OCI-LY1 (cell line): ENCODE results near the gene GNAT3.

Experiments used
- H2AFZ ChIP-seq: fragments of 200-600 bp; sonication (generic), shearing (Covaris generic); 2 replicates; pipeline ENCODE4 v1.6.0; 2014; ENCODE audit warnings: antibody characterized with exemption, mild to moderate bottlenecking, low read length
- H3F3A ChIP-seq: fragments of 200-600 bp; sonication (generic), shearing (Covaris generic); 2 replicates; pipeline ENCODE4 v1.6.0; 2014; ENCODE audit warnings: mild to moderate bottlenecking, antibody characterized with exemption, low read length, moderate library complexity; ENCODE audit not compliant: insufficient read depth
- H3K27ac ChIP-seq: fragments of 200-600 bp; sonication (generic); 2 replicates; pipeline ENCODE4 v1.5.1; 2014; ENCODE audit warnings: low read length, mixed run types, mild to moderate bottlenecking, low read depth; ENCODE audit not compliant: poor library complexity, severe bottlenecking
- H3K27me3 ChIP-seq: fragments of 200-600 bp; sonication (generic); 2 replicates; pipeline ENCODE4 v1.6.0; 2014; ENCODE audit warnings: antibody characterized with exemption, mild to moderate bottlenecking, low read length, moderate library complexity; ENCODE audit not compliant: insufficient read depth
- H3K36me3 ChIP-seq: fragments of 200-600 bp; sonication (generic); 2 replicates; pipeline ENCODE4 v1.6.1; 2014; ENCODE audit warnings: mild to moderate bottlenecking, antibody characterized with exemption, low read length, moderate library complexity, mixed read lengths; ENCODE audit not compliant: insufficient read depth
- H3K4me1 ChIP-seq: fragments of 200-600 bp; sonication (generic); 2 replicates; pipeline ENCODE4 v1.5.1; 2014; ENCODE audit warnings: mild to moderate bottlenecking, low read length, moderate library complexity; ENCODE audit not compliant: insufficient read depth, severe bottlenecking
- H3K4me2 ChIP-seq: fragments of 200-600 bp; sonication (generic), shearing (Covaris generic); 2 replicates; pipeline ENCODE4 v1.6.1; 2014; ENCODE audit warnings: low read length
- H3K4me3 ChIP-seq: fragments of 200-600 bp; sonication (generic); 2 replicates; pipeline ENCODE4 v1.5.1; 2014; ENCODE audit warnings: low read length, low read depth, mild to moderate bottlenecking, mixed read lengths; ENCODE audit not compliant: poor library complexity, severe bottlenecking
- H3K79me2 ChIP-seq: fragments of 200-600 bp; shearing (Covaris generic); 2 replicates; pipeline ENCODE4 v1.6.1; 2016; ENCODE audit warnings: mixed run types, low read length, mixed read lengths; ENCODE audit not compliant: insufficient read depth
- H3K9ac ChIP-seq: fragments of 200-600 bp; sonication (generic), shearing (Covaris generic); 2 replicates; pipeline ENCODE4 v1.6.1; 2014; ENCODE audit warnings: mild to moderate bottlenecking, low read length, mixed read lengths
- H3K9me2 ChIP-seq: fragments of 200-600 bp; sonication (generic), shearing (Covaris generic); 2 replicates; pipeline ENCODE4 v1.6.1; 2014; ENCODE audit warnings: low read depth, mild to moderate bottlenecking, low read length, mixed read lengths
- H3K9me3 ChIP-seq: fragments of 200-600 bp; shearing (Covaris generic); 2 replicates; pipeline ENCODE4 v1.6.1; 2014; ENCODE audit warnings: low read length, mixed read lengths
- H4K20me1 ChIP-seq: fragments of 200-600 bp; sonication (generic), shearing (Covaris generic); 2 replicates; pipeline ENCODE4 v1.6.0; 2016; ENCODE audit warnings: mild to moderate bottlenecking, low read length; ENCODE audit not compliant: insufficient read depth
- CTCF ChIP-seq: fragments of 200-600 bp; sonication (generic), shearing (Covaris generic); IDR thresholded peaks from 2 replicates; pipeline ENCODE4 v1.5.1; 2017; ENCODE audit warnings: mild to moderate bottlenecking, antibody characterized with exemption, low read length, moderate library complexity, mixed read lengths
- EZH2 ChIP-seq: fragments of 200-600 bp; sonication (generic), shearing (Covaris generic); IDR thresholded peaks from 2 replicates; pipeline ENCODE4 v1.8.0; 2017; ENCODE audit warnings: borderline replicate concordance, mixed run types, mild to moderate bottlenecking, antibody characterized with exemption, low read length, moderate library complexity, mixed read lengths

Gene GNAT3

GRCh38 chr7:80511964-80512363, at the start of gene GNAT3:
GNAT3 (minus strand) TSS chr7:80512064; CDS start chr7:80511926, 138 bp downstream.
- H3K4me2 ChIP-seq = no peak within 1 kb of the TSS
- H3K4me1 ChIP-seq = no peaks in the 10 kb centered on the region
- no peaks in the 10 kb centered on the region for H3K27me3 ChIP-seq
- no peaks in the 10 kb centered on the region for H3K36me3 ChIP-seq
- H2AFZ ChIP-seq = no peak within 1 kb of the TSS
- no peaks in the 10 kb centered on the region for H3F3A ChIP-seq
- no peak within 1 kb of the TSS for H3K9ac ChIP-seq
- H3K79me2 ChIP-seq = no peaks in the 10 kb centered on the region
- no peaks in the 10 kb centered on the region for H3K9me3 ChIP-seq
- no peak within 1 kb of the TSS for H3K27ac ChIP-seq
- H3K4me3 ChIP-seq = no peak within 1 kb of the TSS
- no peaks in the 10 kb centered on the region for H3K9me2 ChIP-seq
- TF ChIP-seq CTCF (no peak), EZH2 (no peak)
- H4K20me1 ChIP-seq = no peaks in the 10 kb centered on the region

GRCh38 chr7:80558116-80558515, 46.3 kb upstream of the GNAT3 start:
- H3K36me3 ChIP-seq = no peaks in the 10 kb centered on the region
- H3K4me3 ChIP-seq = no peak overlapping the region
- no peaks in the 10 kb centered on the region for H3K79me2 ChIP-seq
- H3K9ac ChIP-seq = no peak overlapping the region
- H3K27me3 ChIP-seq = no peaks in the 10 kb centered on the region
- no peaks in the 10 kb centered on the region for H4K20me1 ChIP-seq
- H3K4me1 ChIP-seq = no peaks in the 10 kb centered on the region
- no peaks in the 10 kb centered on the region for H3K9me2 ChIP-seq
- H3K27ac ChIP-seq = no peak overlapping the region
- H2AFZ ChIP-seq = no peak overlapping the region
- no peaks in the 10 kb centered on the region for H3F3A ChIP-seq
- H3K9me3 ChIP-seq = no peaks in the 10 kb centered on the region
- no peak overlapping the region for H3K4me2 ChIP-seq
- TF ChIP-seq EZH2 (no peak), CTCF (no peak)

- Histone ChIP-seq H3K27ac (no peak overlapping the region), H3K4me3 (no peak overlapping the region), H3K9me3 (no peaks in the 10 kb centered on the region), H2AFZ (no peak overlapping the region), H3F3A (no peaks in the 10 kb centered on the region), H4K20me1 (no peaks in the 10 kb centered on the region), H3K4me2 (no peak overlapping the region), H3K9ac (no peak overlapping the region), H3K9me2 (no peaks in the 10 kb centered on the region), H3K4me1 (no peaks in the 10 kb centered on the region), H3K79me2 (no peaks in the 10 kb centered on the region), H3K36me3 (no peaks in the 10 kb centered on the region), H3K27me3 (no peaks in the 10 kb centered on the region)
- TF ChIP-seq EZH2 (no peak), CTCF (no peak)
These were observed 40.3 kb upstream of the GNAT3 start for GRCh38 chr7:80552031-80552694.
